Osteoblast (primary cell): ENCODE results near the gene CXCL17. TPM values are rescaled to one million over a fixed set of nuclear protein-coding genes. Genes with fewer than 3 reads are reported as not detected.

Experiments used
- DNase-seq: peaks from one replicate; pipeline ENCODE4 v3.0.0; 2011; ENCODE audit warnings: low spot score, mixed read lengths; ENCODE audit not compliant: insufficient read length; ENCODE audit errors: missing footprints
- H2AFZ ChIP-seq: 2 replicates; pipeline ENCODE4 v1.6.0; 2011; ENCODE audit warnings: mild to moderate bottlenecking, low read length
- H3K27ac ChIP-seq: 2 replicates; pipeline ENCODE4 v1.5.1; 2011; ENCODE audit warnings: mild to moderate bottlenecking, low read depth, low read length, moderate library complexity
- H3K27me3 ChIP-seq: 2 replicates; pipeline ENCODE4 v1.6.0; 2012; ENCODE audit warnings: mild to moderate bottlenecking, control low read depth, inconsistent platforms, low read length, moderate library complexity; ENCODE audit not compliant: insufficient read depth
- H3K36me3 ChIP-seq: 2 replicates; pipeline ENCODE4 v1.5.1; 2011; ENCODE audit warnings: mild to moderate bottlenecking, low read length, control low read depth, moderate library complexity; ENCODE audit not compliant: insufficient read depth
- H3K4me1 ChIP-seq: 2 replicates; pipeline ENCODE4 v1.5.1; 2011; ENCODE audit warnings: mild to moderate bottlenecking, low read length, control low read depth, moderate library complexity; ENCODE audit not compliant: insufficient read depth
- H3K4me2 ChIP-seq: 2 replicates; pipeline ENCODE4 v1.6.0; 2011; ENCODE audit warnings: mild to moderate bottlenecking, low read length; ENCODE audit not compliant: insufficient read depth
- H3K4me3 ChIP-seq: fragments of 200-600 bp; sonication (generic); 3 replicates; pipeline ENCODE4 v1.5.1; 2012; ENCODE audit warnings: mild to moderate bottlenecking, low read length, inconsistent platforms; ENCODE audit not compliant: insufficient read depth
- H3K79me2 ChIP-seq: 2 replicates; pipeline ENCODE4 v1.6.0; 2012; ENCODE audit warnings: mild to moderate bottlenecking, low read length, control low read depth, inconsistent platforms; ENCODE audit not compliant: insufficient read depth
- H3K9me3 ChIP-seq: 2 replicates; pipeline ENCODE4 v1.5.1; 2011; ENCODE audit warnings: low read depth, low read length, control low read depth
- H4K20me1 ChIP-seq: 2 replicates; pipeline ENCODE4 v1.6.0; 2012; ENCODE audit warnings: mild to moderate bottlenecking, low read length, control low read depth; ENCODE audit not compliant: insufficient read depth
- total RNA-seq: library from RNA; depleted of rRNA; stranded (reverse); fragments of >200 nt; gene quantifications from 2 replicates; pipeline ENCODE4 v1.2.3, GENCODE V29; 2012
- TF ChIP-seq, protein P1 (sequence below): IDR thresholded peaks from 2 replicates; pipeline ENCODE4 v1.5.1; 2011; ENCODE audit warnings: mild to moderate bottlenecking, low read depth, low read length, moderate library complexity; ENCODE audit errors: extremely low read depth

CXCL17 gene
- total RNA-seq, 1 donor, result not detected

DNA sequence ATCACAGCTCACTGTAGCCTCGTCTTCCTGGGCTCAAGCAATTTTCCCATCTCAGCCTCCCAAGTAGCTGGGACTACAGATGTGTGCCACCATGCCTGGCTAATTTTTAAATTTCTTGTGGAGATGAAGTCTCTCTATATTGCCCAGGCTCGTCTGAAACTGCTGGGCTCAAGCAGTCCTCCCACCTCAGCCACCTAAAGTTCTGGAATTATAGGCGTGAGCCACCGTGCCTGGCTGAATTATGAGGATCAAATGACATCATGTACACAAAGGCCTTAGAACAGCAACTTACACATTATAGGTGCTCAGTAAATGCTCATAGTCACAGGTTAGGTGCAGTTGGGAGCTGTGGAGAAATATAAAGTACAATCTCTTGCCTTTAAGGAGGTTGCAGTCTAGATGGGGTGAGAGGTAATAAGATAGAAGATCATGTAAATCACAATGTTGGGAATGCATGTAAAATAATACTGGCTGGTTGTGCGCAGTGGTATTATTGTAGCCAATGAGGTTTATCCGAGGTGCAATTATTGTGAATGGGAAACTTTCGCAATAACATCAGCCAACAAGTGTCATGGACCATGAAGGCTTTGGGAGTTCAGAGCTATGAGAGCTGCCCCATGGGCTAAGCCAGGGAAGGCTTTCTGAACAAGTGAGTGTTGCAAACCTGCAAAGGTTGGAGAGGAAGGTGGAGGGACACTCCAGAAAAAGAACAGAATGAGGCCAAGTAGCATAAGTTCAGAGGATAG lies 29.8 kb upstream of the CXCL17 start:
- peaks cover 5% of the 10 kb centered on the region for H3K4me1 ChIP-seq
- H2AFZ ChIP-seq, result no peak overlapping the region
- H3K4me2 ChIP-seq, result no peak overlapping the region
- H3K27ac ChIP-seq, result no peak overlapping the region
- TF ChIP-seq, protein P1, sequence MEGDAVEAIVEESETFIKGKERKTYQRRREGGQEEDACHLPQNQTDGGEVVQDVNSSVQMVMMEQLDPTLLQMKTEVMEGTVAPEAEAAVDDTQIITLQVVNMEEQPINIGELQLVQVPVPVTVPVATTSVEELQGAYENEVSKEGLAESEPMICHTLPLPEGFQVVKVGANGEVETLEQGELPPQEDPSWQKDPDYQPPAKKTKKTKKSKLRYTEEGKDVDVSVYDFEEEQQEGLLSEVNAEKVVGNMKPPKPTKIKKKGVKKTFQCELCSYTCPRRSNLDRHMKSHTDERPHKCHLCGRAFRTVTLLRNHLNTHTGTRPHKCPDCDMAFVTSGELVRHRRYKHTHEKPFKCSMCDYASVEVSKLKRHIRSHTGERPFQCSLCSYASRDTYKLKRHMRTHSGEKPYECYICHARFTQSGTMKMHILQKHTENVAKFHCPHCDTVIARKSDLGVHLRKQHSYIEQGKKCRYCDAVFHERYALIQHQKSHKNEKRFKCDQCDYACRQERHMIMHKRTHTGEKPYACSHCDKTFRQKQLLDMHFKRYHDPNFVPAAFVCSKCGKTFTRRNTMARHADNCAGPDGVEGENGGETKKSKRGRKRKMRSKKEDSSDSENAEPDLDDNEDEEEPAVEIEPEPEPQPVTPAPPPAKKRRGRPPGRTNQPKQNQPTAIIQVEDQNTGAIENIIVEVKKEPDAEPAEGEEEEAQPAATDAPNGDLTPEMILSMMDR, result no peak
- no peak overlapping the region for H3K4me3 ChIP-seq
- no peaks in the 10 kb centered on the region for H3K9me3 ChIP-seq
- DNase-seq, result no peak
- peaks cover 52% of the 10 kb centered on the region for H3K27me3 ChIP-seq
- no peaks in the 10 kb centered on the region for H3K36me3 ChIP-seq
- no peaks in the 10 kb centered on the region for H3K79me2 ChIP-seq
- peaks cover 36% of the 10 kb centered on the region for H4K20me1 ChIP-seq

DNA sequence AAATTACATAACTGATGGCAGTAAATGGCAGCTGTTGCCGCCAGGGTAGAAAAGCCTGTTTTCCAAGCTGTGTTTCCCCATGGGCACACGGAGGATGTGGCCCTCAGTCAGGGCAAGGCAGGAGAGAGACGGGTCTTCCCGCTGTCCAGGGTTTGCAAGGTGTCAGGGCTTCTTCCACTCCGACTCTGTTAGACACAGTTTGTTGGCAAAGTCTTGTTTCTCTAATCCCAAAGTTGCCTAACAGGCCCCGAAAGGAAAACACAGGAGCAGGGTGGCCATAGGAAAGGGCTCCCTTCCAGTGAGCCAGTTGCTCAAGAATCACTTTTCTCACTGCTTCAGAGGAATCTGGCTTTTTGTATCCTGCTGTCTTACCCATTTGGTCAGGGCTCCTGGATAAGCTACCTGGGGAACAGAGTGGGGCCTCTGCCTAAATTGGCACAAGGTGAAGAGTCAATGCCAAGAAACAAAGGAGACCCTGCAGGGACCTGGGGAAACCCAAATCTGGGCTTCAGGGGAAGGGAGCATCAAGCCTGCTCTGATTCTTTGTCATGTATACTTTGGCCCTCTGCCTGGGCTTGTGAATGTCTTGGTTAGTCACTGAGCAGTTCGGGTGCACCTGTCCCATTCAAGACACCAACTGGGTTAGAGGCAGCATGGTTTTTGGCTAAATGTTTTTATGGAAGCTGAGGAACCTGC lies 29.0 kb upstream of the CXCL17 start:
- Histone ChIP-seq H3K4me2 (no peak overlapping the region), H3K79me2 (no peaks in the 10 kb centered on the region), H3K36me3 (no peaks in the 10 kb centered on the region), H3K27ac (no peak overlapping the region), H2AFZ (no peak overlapping the region), H3K9me3 (no peaks in the 10 kb centered on the region), H4K20me1 (peaks cover 42% of the 10 kb centered on the region), H3K27me3 (peaks cover 52% of the 10 kb centered on the region), H3K4me3 (no peak overlapping the region), H3K4me1 (peaks cover 14% of the 10 kb centered on the region)
- TF ChIP-seq, protein P1, result no peak
- DNase-seq, result no peak

DNA sequence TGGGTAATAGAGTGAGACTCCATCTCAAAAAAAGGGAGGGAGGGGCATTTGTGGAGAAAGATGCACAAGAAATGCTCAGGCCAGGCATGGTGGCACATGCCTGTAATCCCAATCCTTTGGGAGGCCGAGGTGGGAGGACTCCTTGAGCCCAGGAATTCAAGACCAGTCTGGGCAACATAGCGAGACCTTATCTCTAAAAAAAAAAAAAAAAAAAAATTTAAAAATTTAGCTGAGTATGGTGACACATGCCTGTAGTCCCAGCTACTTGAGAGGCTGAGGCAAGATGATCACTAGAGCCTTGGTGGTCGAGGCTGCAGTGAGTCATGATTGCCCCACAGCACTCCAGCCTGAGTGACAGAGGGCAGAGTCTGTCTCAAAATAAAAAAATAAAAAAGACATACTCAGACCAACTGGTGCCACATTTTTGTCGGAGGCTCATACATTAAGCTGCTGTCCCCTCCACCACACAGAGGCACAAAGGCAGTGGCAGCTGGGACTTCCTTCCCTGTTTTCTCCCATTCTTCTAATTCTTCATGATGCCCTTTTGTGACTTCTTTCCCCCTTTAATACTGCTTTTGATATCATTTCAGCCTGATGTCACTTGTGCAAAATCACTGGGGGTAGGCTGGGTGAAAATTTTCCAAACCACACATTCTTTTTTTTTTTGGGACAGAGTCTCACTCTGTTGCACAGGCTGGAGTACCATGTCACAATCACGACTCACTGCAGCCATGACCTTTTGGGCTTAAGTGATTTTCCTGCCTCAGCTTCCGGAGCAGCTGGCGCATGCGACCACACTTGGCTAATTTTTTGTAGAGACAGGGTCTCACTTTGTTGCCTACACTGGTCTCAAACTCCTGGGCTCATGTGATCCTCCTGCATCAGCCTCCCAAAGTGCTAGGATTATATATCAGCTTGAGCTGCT lies 26.8 kb upstream of the CXCL17 start:
- Histone ChIP-seq H3K27ac (no peak overlapping the region), H3K4me1 (peaks cover 17% of the 10 kb centered on the region), H3K4me3 (no peak overlapping the region), H4K20me1 (peaks cover 40% of the 10 kb centered on the region), H3K9me3 (no peaks in the 10 kb centered on the region), H2AFZ (no peak overlapping the region), H3K4me2 (no peak overlapping the region), H3K36me3 (no peaks in the 10 kb centered on the region), H3K79me2 (no peaks in the 10 kb centered on the region), H3K27me3 (peaks cover 54% of the 10 kb centered on the region)
- DNase-seq, result peak; percentile 73
- TF ChIP-seq, protein P1, result no peak
